Progenitor cell of endocrine pancreas (in vitro differentiated cells): ENCODE data around the gene ASGR1. TPM values are rescaled to one million over a fixed set of nuclear protein-coding genes. Genes with fewer than 3 reads are reported as not detected.
"Not testable (repeated sequence)": the region's sequence is repeated elsewhere in the genome, so short reads cannot be mapped to it uniquely, and the experiment has no call there.

ENCODE experiments used
- DNase-seq: peaks from one replicate; pipeline ENCODE4 v3.0.0; 2021; ENCODE audit warnings: low spot score; ENCODE audit not compliant: unreplicated experiment
- H3K27ac Mint-ChIP-seq: 2 replicates; pipeline ENCODE4 v1.8.0; 2021; ENCODE audit warnings: mild to moderate bottlenecking, moderate library complexity, mixed read lengths
- H3K27me3 Mint-ChIP-seq: 2 replicates; pipeline ENCODE4 v1.8.0; 2021; ENCODE audit warnings: mixed read lengths
- H3K36me3 Mint-ChIP-seq: 2 replicates; pipeline ENCODE4 v1.8.0; 2022; ENCODE audit warnings: mixed read lengths; ENCODE audit not compliant: insufficient read depth
- H3K4me1 Mint-ChIP-seq: 2 replicates; pipeline ENCODE4 v1.8.0; 2021; ENCODE audit warnings: low read depth, mixed read lengths
- H3K4me3 Mint-ChIP-seq: 2 replicates; pipeline ENCODE4 v1.8.0; 2021; ENCODE audit warnings: low read depth, mild to moderate bottlenecking, moderate library complexity, mixed read lengths
- H3K9me3 Mint-ChIP-seq: 2 replicates; pipeline ENCODE4 v1.8.0; 2021; ENCODE audit warnings: low read depth, mixed read lengths
- total RNA-seq: library from RNA; stranded (reverse); gene quantifications from 2 replicates; pipeline ENCODE4 v1.2.1, GENCODE V29; 2021
- TF ChIP-seq, protein P1 (sequence below): fragments of 200-600 bp; sonication (generic); IDR thresholded peaks from one replicate; pipeline ENCODE4 v1.5.0; 2021; ENCODE audit warnings: antibody characterized with exemption, mild to moderate bottlenecking; ENCODE audit not compliant: unreplicated experiment

ASGR1 gene
- total RNA-seq, 1 donor from 2014 or later: 10.6 TPM

DNA sequence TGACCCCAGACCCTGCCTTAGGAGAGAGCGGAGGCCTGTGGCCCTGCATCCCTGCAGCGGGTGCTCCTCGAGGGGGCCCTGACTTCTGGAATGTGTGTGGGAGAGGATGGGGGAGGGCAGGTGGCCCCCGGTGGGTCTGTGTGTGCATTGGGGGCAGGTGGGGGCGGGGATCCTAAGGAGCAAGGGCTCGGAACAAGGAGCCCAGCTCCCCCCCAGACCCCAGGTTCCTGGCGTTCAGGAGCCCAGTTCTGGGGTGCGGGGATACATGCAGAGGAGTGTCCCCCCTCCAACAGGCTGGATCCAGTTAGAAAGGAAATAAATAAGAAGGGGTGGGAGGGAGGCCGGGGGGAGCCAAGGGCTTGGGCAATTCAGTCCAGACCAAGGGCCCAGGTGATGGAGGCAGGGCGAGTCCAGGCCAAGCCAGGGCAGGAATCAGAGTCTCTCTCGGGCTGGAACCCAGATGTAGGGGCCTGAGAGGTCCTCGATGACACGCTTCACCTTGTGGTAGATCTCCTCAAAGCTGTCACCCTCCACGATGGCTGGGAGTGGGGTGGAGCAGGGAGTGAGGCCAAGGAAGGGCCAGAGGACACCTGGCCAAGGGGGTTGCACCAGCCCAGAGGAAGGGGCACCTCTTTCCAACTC lies 11.2 kb upstream of the ASGR1 start:
- Mint-ChIP-seq H3K27me3 (no peaks in the 10 kb centered on the region), H3K4me3 (no peak overlapping the region), H3K36me3 (peaks cover 10% of the 10 kb centered on the region), H3K27ac (no peak overlapping the region), H3K9me3 (no peaks in the 10 kb centered on the region), H3K4me1 (no peaks in the 10 kb centered on the region)
- no peak for DNase-seq
- TF ChIP-seq, protein P1, sequence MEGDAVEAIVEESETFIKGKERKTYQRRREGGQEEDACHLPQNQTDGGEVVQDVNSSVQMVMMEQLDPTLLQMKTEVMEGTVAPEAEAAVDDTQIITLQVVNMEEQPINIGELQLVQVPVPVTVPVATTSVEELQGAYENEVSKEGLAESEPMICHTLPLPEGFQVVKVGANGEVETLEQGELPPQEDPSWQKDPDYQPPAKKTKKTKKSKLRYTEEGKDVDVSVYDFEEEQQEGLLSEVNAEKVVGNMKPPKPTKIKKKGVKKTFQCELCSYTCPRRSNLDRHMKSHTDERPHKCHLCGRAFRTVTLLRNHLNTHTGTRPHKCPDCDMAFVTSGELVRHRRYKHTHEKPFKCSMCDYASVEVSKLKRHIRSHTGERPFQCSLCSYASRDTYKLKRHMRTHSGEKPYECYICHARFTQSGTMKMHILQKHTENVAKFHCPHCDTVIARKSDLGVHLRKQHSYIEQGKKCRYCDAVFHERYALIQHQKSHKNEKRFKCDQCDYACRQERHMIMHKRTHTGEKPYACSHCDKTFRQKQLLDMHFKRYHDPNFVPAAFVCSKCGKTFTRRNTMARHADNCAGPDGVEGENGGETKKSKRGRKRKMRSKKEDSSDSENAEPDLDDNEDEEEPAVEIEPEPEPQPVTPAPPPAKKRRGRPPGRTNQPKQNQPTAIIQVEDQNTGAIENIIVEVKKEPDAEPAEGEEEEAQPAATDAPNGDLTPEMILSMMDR: no peak

DNA sequence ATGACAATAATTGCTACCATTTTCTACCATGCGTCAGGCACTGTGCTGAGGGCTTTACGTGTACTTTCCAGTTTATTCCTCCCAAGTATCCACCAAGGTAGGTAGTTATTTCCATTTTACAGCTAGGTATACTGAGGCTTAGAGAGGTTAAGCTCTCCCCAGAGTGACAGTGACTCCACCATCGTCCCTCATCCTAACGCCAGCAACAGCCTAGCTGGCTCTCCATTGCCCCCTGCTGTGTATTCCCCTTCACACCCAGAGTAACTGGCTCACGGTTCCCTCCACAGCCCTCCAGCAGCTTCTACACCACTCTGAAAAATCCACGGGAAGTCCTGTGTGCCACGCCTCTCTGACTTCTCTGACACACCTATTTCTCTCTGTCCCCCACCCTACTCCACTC lies 7.1 kb upstream of the ASGR1 start:
- no peaks in the 10 kb centered on the region for H3K9me3 Mint-ChIP-seq
- no peak overlapping the region for H3K27ac Mint-ChIP-seq
- peaks cover 3% of the 10 kb centered on the region for H3K36me3 Mint-ChIP-seq
- DNase-seq: no peak
- no peak overlapping the region for H3K4me3 Mint-ChIP-seq
- TF ChIP-seq, protein P1: peak; percentile 26
- no peaks in the 10 kb centered on the region for H3K4me1 Mint-ChIP-seq
- H3K27me3 Mint-ChIP-seq: no peaks in the 10 kb centered on the region

DNA sequence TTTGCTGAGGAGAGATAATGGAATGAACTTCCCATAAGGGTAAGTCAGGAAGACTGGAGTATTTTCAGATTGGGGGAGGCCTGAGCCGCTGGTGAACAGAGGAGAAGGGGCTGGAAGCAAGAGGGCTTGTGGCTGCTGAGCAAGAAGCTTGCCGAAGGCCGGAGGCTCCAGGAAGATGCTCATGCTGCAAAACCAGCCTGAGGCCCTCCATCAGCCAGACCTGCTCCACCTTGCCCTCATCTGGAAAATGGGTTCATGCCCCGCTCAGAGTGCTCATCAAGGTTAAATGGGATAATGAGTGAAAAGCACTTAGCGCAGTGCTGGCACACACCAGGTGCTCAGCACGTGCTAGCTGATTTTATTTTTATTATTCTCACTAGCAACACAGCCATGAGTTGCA lies 5.5 kb upstream of the ASGR1 start:
- Mint-ChIP-seq H3K27me3 (no peaks in the 10 kb centered on the region), H3K36me3 (peaks cover 3% of the 10 kb centered on the region), H3K4me1 (no peaks in the 10 kb centered on the region), H3K4me3 (no peak overlapping the region), H3K9me3 (no peaks in the 10 kb centered on the region), H3K27ac (peak overlapping the region; percentile 73)
- TF ChIP-seq, protein P1: no peak
- no peak for DNase-seq

DNA sequence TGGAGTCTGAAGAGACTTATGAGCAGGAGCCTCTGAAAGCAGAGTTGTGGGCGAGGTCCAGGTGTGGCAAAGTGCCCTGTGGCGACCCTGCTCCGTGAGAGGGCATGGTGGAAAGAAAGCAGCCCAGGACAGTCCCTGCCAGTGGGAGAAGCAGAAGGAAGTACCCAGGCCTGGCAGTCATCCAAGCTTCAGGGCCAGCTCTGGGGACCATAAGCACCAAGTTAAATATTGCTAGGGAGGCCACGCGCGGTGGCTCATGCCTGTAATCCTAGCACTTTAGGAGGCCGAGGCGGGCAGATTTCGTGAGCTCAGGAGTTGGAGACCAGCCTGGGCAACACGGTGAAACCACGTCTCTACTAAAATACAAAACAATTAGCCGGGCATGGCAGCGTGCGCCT lies 4.9 kb upstream of the ASGR1 start:
- Mint-ChIP-seq H3K27me3 (no peaks in the 10 kb centered on the region), H3K36me3 (no peaks in the 10 kb centered on the region), H3K4me3 (no peak overlapping the region), H3K27ac (peak overlapping the region; percentile 2), H3K9me3 (no peaks in the 10 kb centered on the region), H3K4me1 (no peaks in the 10 kb centered on the region)
- no peak for DNase-seq
- TF ChIP-seq, protein P1: no peak

DNA sequence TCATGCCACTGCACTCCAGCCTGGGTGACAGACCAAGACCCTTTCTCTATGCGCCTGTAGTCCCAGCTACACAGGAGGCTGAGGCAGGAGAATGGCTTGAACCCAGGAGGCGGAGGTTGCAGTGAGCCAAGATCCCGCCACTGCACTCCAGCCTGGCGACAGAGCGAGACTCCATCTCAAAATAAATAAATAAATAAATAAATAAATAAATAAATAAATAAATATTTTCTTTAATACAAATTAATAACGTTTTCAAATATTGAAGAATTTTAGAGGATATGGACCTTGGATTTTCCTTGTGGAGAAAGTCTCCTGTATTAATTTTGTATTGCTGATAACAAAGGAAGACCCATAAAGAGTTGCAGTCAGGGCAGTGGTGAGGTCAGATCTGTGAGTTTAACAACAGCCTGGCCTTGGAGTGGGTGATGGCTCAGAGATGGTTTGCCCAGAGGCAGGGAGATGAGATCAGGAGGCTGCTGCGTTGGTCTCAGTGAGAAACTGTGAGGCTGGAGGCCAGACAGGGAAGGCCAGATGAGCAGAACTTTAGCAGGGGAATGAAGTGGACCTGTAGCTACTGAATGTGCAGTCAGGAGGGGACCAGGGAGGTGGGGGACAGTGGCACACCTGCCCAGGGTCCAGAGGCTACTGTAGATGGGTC lies 4.4 kb upstream of the ASGR1 start:
- H3K4me1 Mint-ChIP-seq: no peaks in the 10 kb centered on the region
- H3K9me3 Mint-ChIP-seq: no peaks in the 10 kb centered on the region
- no peak for DNase-seq
- no peaks in the 10 kb centered on the region for H3K36me3 Mint-ChIP-seq
- H3K27me3 Mint-ChIP-seq: no peaks in the 10 kb centered on the region
- H3K27ac Mint-ChIP-seq: peak overlapping the region; percentile 2
- TF ChIP-seq, protein P1: no peak
- no peak overlapping the region for H3K4me3 Mint-ChIP-seq

DNA sequence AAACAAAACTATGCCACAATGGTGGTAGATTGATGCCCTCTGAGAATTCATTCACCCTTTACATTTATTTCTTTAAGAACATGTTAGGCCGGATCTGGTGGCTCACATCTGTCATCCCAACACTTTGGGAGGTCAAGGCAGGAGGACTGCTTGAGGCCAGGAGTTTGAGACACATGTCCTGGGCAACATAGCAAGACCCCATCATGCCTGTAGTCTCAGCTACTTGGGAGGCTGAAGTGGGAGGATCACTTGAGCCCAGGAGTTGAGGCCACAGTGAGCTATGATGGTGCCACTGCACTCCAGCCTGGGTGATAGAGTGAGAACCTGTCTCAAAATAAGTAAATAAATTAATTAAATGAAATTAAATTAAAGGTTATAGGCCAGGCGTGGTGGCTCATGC lies 2.9 kb upstream of the ASGR1 start:
- not testable (repeated sequence) for DNase-seq, H3K4me1 Mint-ChIP-seq, H3K36me3 Mint-ChIP-seq, H3K27me3 Mint-ChIP-seq, H3K4me3 Mint-ChIP-seq, H3K9me3 Mint-ChIP-seq, H3K27ac Mint-ChIP-seq
